ENCODE results near the gene MFNG.

MFNG gene

GRCh38 chr22:37492428-37493344, 6.5 kb upstream of the MFNG start:
- DNase-seq (ENCODE audit: low read depth), result no peak

- no peak for DNase-seq (ENCODE audit: low read depth)
Measured at GRCh38 chr22:37491559-37492427, 5.6 kb upstream of the MFNG start.

GRCh38 chr22:37491106-37491505, 4.9 kb upstream of the MFNG start:
- DNase-seq (ENCODE audit: low read depth), result no peak

- no peak for DNase-seq (ENCODE audit: low read depth)
Measured at GRCh38 chr22:37489983-37490382, 3.8 kb upstream of the MFNG start.

- no peak for DNase-seq (ENCODE audit: low read depth)
Measured at GRCh38 chr22:37488337-37489135, 2.4 kb upstream of the MFNG start.

- DNase-seq (ENCODE audit: low read depth), result no peak
Measured at GRCh38 chr22:37487571-37487970, 1.4 kb upstream of the MFNG start.

GRCh38 chr22:37487129-37487528, 945 bp upstream of the MFNG start:
- DNase-seq (ENCODE audit: low read depth), result no peak

GRCh38 chr22:37485395-37486223, 575 bp downstream of the MFNG start:
- DNase-seq (ENCODE audit: low read depth), result no peak

- DNase-seq (ENCODE audit: low read depth), result no peak
Measured at GRCh38 chr22:37484480-37485394, 1.4 kb downstream of the MFNG start.

GRCh38 chr22:37483050-37483449, 3.1 kb downstream of the MFNG start:
- no peak for DNase-seq (ENCODE audit: low read depth)

GRCh38 chr22:37482244-37482643, 3.9 kb downstream of the MFNG start:
- no peak for DNase-seq (ENCODE audit: low read depth)

GRCh38 chr22:37481347-37481907, 4.8 kb downstream of the MFNG start:
- DNase-seq (ENCODE audit: low read depth), result no peak

GRCh38 chr22:37480387-37481346, 5.5 kb downstream of the MFNG start:
- DNase-seq (ENCODE audit: low read depth), result no peak

- no peak for DNase-seq (ENCODE audit: low read depth)
Measured at GRCh38 chr22:37479196-37479595, 7.0 kb downstream of the MFNG start.

- no peak for DNase-seq (ENCODE audit: low read depth)
Measured at GRCh38 chr22:37476389-37477329, 9.5 kb downstream of the MFNG start.

GRCh38 chr22:37474447-37475090, 11.6 kb downstream of the MFNG start:
- no peak for DNase-seq (ENCODE audit: low read depth)

- DNase-seq (ENCODE audit: low read depth), result no peak
Measured at GRCh38 chr22:37473437-37473946, 12.7 kb downstream of the MFNG start.

Measured in HS-27A (cell line).